Transverse colon (tissue), 4 donors: ENCODE measurements around the gene PACRG. TPM values are rescaled to one million over a fixed set of nuclear protein-coding genes. Genes with fewer than 3 reads are reported as not detected.

ENCODE experiments used
- DNase-seq: peaks from one replicate; pipeline ENCODE4 v3.0.0-alpha.2; 2019
- H3K27ac ChIP-seq, 4 donors: fragments of 200-600 bp; sonication (generic); 2 replicates each; pipeline ENCODE4 v1.5.1; 2016 to 2018; ENCODE audit warnings: inconsistent platforms in 4 of 4
- H3K27me3 ChIP-seq: fragments of 200-600 bp; sonication (generic); 2 replicates; pipeline ENCODE4 v1.5.1; 2017; ENCODE audit warnings: inconsistent platforms
- H3K36me3 ChIP-seq, 4 donors: fragments of 200-600 bp; sonication (generic); 2 replicates each; pipeline ENCODE4 v1.5.1; 2017 to 2019; ENCODE audit warnings: inconsistent platforms in 4 of 4
- H3K4me1 ChIP-seq, 4 donors: fragments of 200-600 bp; sonication (generic); 2 replicates each; pipeline ENCODE4 v1.5.1; 2017 to 2020; ENCODE audit warnings: inconsistent platforms in 4 of 4
- H3K4me3 ChIP-seq, 4 donors: fragments of 200-600 bp; sonication (generic); 1 replicate in 1 of 4; 2 replicates in 3 of 4; pipeline versions ENCODE4 v1.5.1 to v1.6.1; 2017 to 2019; ENCODE audit warnings: inconsistent platforms in 4 of 4
- H3K9me3 ChIP-seq, 2 donors: fragments of 200-600 bp; sonication (generic); 2 replicates each; pipeline ENCODE4 v1.5.1; 2017 to 2019; ENCODE audit warnings: inconsistent platforms in 2 of 2
- CTCF ChIP-seq, 5 experiments: fragments of 200-600 bp in 3 of 5; fragments of 450-650 bp in 2 of 5; sonication (generic) in 3 of 5; IDR thresholded peaks; 1 replicate in 2 of 5; 2 replicates in 3 of 5; pipeline ENCODE4 v1.5.1; 2016 to 2017; ENCODE audit warnings: antibody characterized with exemption in 5 of 5, inconsistent platforms in 3 of 5, mild to moderate bottlenecking in 2 of 5, moderate library complexity in 1 of 5
- EP300 ChIP-seq: sonication (generic); formaldehyde crosslinking; IDR thresholded peaks from one replicate; pipeline ENCODE4 v1.6.1; 2017; ENCODE audit warnings: antibody characterized with exemption, low read depth
- POLR2A ChIP-seq: fragments of 450-650 bp; IDR thresholded peaks from one replicate; pipeline ENCODE4 v1.6.1; 2016; ENCODE audit warnings: antibody characterized with exemption, mild to moderate bottlenecking, moderate library complexity
- POLR2AphosphoS5 ChIP-seq, 3 donors: sonication (generic); formaldehyde crosslinking; IDR thresholded peaks; one replicate each; pipeline ENCODE4 v1.6.1; 2016; ENCODE audit warnings: antibody characterized with exemption in 3 of 3
- WGBS, 2 donors: methylation state at CpG; one replicate each; pipeline ENCODE4 v1.1.5; 2018; ENCODE audit warnings: low coverage in 1 of 2; 5-methylcytosine and 5-hydroxymethylcytosine counted together
- in situ Hi-C, 4 donors: fragments of 200-750 bp; cut with MboI; loops; one replicate each; pipeline versions ENCODE4 v1.15.0 to v1.15.1; 2017; ENCODE audit warnings: low sequenced_read_pairs in 3 of 4, low pct_ligation_motif_present in 1 of 4, low pct_unique_long_range_greater_than_20kb in 1 of 4
- intact Hi-C: fragments of 100-400 bp; cut with DNase I; formaldehyde crosslinking; loops from one replicate; pipeline ENCODE4 v1.15.1; 2023; ENCODE audit warnings: low total_unique reads
- total RNA-seq, 4 donors: library from RNA; depleted of rRNA; stranded (reverse); fragments of >200 nt; gene quantifications; one replicate each; pipeline ENCODE4 v1.1.0, GENCODE V29; 2016

Gene PACRG
- total RNA-seq, 4 donors from 2014 or later: 1.2 to 13.8 (median 1.4) TPM; not detected in 1

- intact Hi-C loops: no loop called here
- WGBS, 2 donors: 12 to 19% methylated on average over 4 to 9 of the region's 13 CpGs
- no peaks in the 10 kb centered on the region for H3K27me3 ChIP-seq
- no peaks in the 10 kb centered on the region for H3K36me3 ChIP-seq
- peak; percentile 24 for DNase-seq
- in situ Hi-C loops: loop anchor here in 1 of 4 donors (25.0 kb wide), 1 partner anchor 1315 kb away; no protein-coding TSS in a partner anchor
- TF ChIP-seq POLR2A: no peak
- TF ChIP-seq EP300: no peak
- no peak for TF ChIP-seq POLR2AphosphoS5 (IDR thresholded peaks at IDR 0.05)
- TF ChIP-seq CTCF (IDR thresholded peaks at IDR 0.05): no peak
- H3K9me3 ChIP-seq: no peaks in the 10 kb centered on the region
- H3K4me1 ChIP-seq: peaks cover 0 to 30% (median 11%) of the 10 kb centered on the region in 4 donors
- peak overlapping the region; percentile 77 to 95 (median 88) for H3K4me3 ChIP-seq
- H3K27ac ChIP-seq: peak overlapping the region; percentile 89 to 93 (median 92)
These were observed 840 bp upstream of the PACRG start for GRCh38 chr6:162726947-162727321.

GRCh38 chr6:162728197-162728596 is 423 bp downstream of the PACRG start:
- intact Hi-C loops: no loop called here
- Histone ChIP-seq H3K4me3 (peak overlapping the region in 3 of 4 donors; percentile 77 to 95 (median 86)), H3K4me1 (peaks cover 0 to 30% (median 11%) of the 10 kb centered on the region in 4 donors), H3K27ac (peak overlapping the region; percentile 61 to 93 (median 92)), H3K36me3 (no peaks in the 10 kb centered on the region), H3K9me3 (no peaks in the 10 kb centered on the region), H3K27me3 (no peaks in the 10 kb centered on the region)
- 29% methylated on average over 6 of the region's 7 CpGs; no CpG with 5 or more reads in 1 of the 2 donors for WGBS, 2 donors
- TF ChIP-seq EP300: no peak
- no peak for TF ChIP-seq CTCF (IDR thresholded peaks at IDR 0.05)
- no peak for TF ChIP-seq POLR2A
- TF ChIP-seq POLR2AphosphoS5 (IDR thresholded peaks at IDR 0.05): no peak
- in situ Hi-C loops: loop anchor here in 1 of 4 donors (25.0 kb wide), 1 partner anchor 1316 kb away; no protein-coding TSS in a partner anchor
- DNase-seq: no peak

- DNase-seq: no peak
- TF ChIP-seq CTCF (IDR thresholded peaks at IDR 0.05) (no peak), POLR2AphosphoS5 (IDR thresholded peaks at IDR 0.05) (no peak), POLR2A (no peak), EP300 (no peak)
- Histone ChIP-seq H3K36me3 (no peaks in the 10 kb centered on the region), H3K9me3 (no peaks in the 10 kb centered on the region), H3K4me1 (peaks cover 0 to 30% (median 11%) of the 10 kb centered on the region in 4 donors), H3K27me3 (no peaks in the 10 kb centered on the region), H3K4me3 (no peak overlapping the region), H3K27ac (peak overlapping the region in 3 of 4 donors; percentile 61 to 93 (median 91))
- WGBS, 2 donors: 60 to 88% methylated on average over 1 of the region's 1 CpG
- intact Hi-C loops (no loop called here), in situ Hi-C loops (loop anchor here in 1 of 4 donors (25.0 kb wide), 1 partner anchor 1316 kb away; no protein-coding TSS in a partner anchor)
These were observed 932 bp downstream of the PACRG start for GRCh38 chr6:162728706-162729105.

GRCh38 chr6:162730502-162730901 is 2.7 kb downstream of the PACRG start:
- Histone ChIP-seq H3K27ac (no peak overlapping the region), H3K9me3 (no peaks in the 10 kb centered on the region), H3K36me3 (no peaks in the 10 kb centered on the region), H3K27me3 (no peaks in the 10 kb centered on the region), H3K4me1 (peaks cover 0 to 15% (median 2%) of the 10 kb centered on the region in 4 donors), H3K4me3 (no peak overlapping the region)
- intact Hi-C loops (no loop called here), in situ Hi-C loops (loop anchor here in 1 of 4 donors (25.0 kb wide), 1 partner anchor 1318 kb away; no protein-coding TSS in a partner anchor)
- WGBS, 2 donors: 97 to 100% methylated on average over 1 of the region's 1 CpG
- DNase-seq: no peak
- TF ChIP-seq EP300 (no peak), POLR2A (no peak), CTCF (IDR thresholded peaks at IDR 0.05) (no peak), POLR2AphosphoS5 (IDR thresholded peaks at IDR 0.05) (no peak)
